HG03342 (cell line): ENCODE results near the gene IL17RC.

ENCODE experiments used
- ATAC-seq: cut with Tn5 transposase; IDR thresholded peaks from one replicate; pipeline ENCODE4 v1.9.1; 2021; ENCODE audit warnings: mild to moderate bottlenecking, moderate library complexity; ENCODE audit not compliant: unreplicated experiment

The IL17RC gene

DNA sequence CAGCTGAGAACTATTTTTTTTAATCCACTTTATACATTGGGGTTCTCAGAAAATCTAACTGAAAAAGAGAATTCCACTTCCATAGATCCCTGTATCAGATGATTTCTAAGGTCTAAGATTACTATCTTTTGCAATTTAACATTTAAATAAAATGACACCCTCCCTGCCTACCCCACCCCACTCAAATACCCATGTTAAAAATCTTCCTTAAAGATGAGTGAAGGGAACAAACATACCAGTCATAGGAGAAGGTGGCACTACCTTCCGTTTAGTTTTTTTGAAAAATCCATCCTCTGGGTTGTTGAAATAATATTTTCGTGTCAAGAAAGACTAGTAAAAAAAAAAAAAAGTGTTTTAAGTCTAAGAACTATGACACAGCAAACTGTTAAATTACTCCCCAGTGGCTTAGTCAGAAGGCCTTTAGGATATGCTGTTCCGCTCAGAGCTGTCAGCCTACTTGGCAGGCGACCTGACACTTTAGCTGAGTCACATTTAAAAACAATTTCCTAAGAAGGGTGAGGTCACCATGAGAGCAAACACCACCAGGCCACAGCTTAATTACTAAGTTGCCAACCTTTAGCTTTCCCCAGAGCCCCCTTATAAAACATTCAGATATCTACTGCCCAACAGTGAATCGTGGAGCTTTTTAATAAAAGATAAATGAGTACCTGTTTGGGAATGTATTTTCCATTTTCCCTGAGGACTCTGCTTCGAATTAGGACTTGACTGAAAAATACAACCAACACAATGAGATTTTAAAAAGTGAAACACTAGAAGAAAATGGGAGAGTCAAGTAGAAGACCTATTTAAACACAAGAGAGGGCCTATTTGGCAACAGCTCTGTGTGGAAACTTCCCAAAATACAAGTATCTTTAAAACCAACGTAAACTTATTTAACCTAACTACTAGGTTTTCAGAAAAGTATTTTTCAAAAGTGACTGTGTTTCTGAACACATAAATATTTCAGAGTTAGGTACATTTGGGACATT is 60.1 kb downstream of the IL17RC start:
- no peak for ATAC-seq

DNA sequence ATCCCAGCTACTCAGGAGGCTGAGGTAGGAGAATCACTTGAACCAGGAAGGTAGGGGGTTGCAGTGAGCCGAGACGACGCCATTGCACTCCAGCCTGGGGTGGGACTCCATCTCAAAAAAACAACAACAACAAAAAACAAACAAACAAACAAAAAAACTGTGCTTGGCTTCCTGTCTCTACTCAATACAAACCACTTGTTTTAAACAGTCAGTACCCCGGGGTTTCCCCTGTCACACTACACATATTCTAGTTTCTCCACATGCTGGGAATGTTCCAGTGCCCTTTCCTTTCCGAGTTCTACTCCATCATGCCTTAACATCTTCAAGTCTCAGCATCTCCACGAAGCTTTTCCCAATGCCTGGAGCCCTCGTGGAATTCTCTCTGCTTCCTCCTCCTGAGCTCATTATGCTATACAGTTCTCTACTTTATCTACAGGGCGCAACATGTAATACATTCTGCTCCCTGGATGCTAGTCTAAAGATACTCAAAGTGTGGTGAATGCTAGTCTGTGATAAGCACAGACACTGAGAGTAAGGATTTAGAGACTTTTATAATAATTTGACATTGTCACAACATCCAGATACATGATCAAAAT is 61.9 kb downstream of the IL17RC start:
- ATAC-seq: no peak

GRCh38 chr3:9980251-9980650 is 63.4 kb downstream of the IL17RC start:
- ATAC-seq: no peak
